ENCODE data around the gene SLC25A45. TPM values are rescaled to one million over a fixed set of nuclear protein-coding genes. Genes with fewer than 3 reads are reported as not detected.

SLC25A45 gene
- total RNA-seq, 1 experiment from 2014 or later, result 3.9 TPM

DNA sequence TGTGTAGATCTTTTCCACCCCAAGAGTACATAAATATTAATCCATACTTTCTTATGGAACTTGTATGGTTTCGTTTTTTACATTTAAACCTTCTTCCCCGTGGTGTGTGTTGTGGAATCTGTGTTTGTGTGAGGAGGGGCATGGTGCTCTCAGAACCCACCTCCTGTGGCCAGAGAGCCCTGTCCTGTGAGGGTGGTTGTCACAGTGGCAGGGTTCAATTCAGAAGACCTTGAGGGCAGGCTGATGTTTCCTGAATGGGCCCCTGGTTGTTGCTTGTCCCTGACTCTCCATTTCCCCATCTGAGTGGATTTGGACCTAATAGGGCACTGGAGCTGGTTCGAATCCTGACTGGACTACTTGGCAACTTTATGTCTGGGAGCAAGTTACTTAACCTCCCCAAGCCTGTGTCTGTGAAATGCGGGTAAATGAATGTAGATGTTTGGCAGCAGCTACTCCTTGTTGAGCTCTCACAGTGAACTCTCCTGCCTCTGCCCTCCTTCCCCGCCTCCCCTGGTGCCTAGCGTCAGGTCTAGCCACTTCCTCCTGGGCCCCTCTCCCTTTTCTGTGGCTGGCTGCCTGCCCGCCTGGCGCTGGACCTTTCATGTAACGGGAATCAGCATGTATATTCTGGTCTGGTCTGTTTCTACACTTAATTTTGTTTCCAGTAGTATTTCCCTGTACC is 47.4 kb upstream of the SLC25A45 start:
- POLR2A ChIA-PET, result interaction anchor here (0.7 to 21.4 kb wide), 11 partner anchors 6 to 68 kb away, joined by 3 to 2994 read pairs (median 5); partner anchors contain the start of genes FRMD8, MALAT1, NEAT1 and SLC25A45
- H3K4me1 Mint-ChIP-seq (ENCODE audit: insufficient read depth, unreplicated experiment), result peaks cover 49% of the 10 kb centered on the region
- TF ChIP-seq, protein P1, sequence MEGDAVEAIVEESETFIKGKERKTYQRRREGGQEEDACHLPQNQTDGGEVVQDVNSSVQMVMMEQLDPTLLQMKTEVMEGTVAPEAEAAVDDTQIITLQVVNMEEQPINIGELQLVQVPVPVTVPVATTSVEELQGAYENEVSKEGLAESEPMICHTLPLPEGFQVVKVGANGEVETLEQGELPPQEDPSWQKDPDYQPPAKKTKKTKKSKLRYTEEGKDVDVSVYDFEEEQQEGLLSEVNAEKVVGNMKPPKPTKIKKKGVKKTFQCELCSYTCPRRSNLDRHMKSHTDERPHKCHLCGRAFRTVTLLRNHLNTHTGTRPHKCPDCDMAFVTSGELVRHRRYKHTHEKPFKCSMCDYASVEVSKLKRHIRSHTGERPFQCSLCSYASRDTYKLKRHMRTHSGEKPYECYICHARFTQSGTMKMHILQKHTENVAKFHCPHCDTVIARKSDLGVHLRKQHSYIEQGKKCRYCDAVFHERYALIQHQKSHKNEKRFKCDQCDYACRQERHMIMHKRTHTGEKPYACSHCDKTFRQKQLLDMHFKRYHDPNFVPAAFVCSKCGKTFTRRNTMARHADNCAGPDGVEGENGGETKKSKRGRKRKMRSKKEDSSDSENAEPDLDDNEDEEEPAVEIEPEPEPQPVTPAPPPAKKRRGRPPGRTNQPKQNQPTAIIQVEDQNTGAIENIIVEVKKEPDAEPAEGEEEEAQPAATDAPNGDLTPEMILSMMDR (IDR thresholded peaks at IDR 0.05; ENCODE audit: unreplicated experiment), result no peak
- intact Hi-C loops (cut with micrococcal nuclease), result loop anchor here (2.0 kb wide), 1 partner anchor 13 kb away; no protein-coding TSS in a partner anchor
- peak; percentile 83 for DNase-seq (ENCODE audit: unreplicated experiment)
- H3K9me3 Mint-ChIP-seq (ENCODE audit: unreplicated experiment), result no peaks in the 10 kb centered on the region
- CTCF ChIA-PET, result interaction anchor here (1.2 to 1.5 kb wide), 2 partner anchors 14 to 69 kb away, joined by 3 to 6 read pairs; partner anchors contain the start of gene MALAT1
- no peaks in the 10 kb centered on the region for H3K27me3 Mint-ChIP-seq (ENCODE audit: insufficient read depth, unreplicated experiment)
- BruUV-seq (replicated peaks), result no TSS peak
- H3K27ac Mint-ChIP-seq (ENCODE audit: low read depth, unreplicated experiment), result peak overlapping the region; percentile 62
- peak overlapping the region; percentile 98 for H3K4me3 Mint-ChIP-seq (ENCODE audit: unreplicated experiment)
- peaks cover 100% of the 10 kb centered on the region for H3K36me3 Mint-ChIP-seq (ENCODE audit: insufficient read depth, unreplicated experiment)

DNA sequence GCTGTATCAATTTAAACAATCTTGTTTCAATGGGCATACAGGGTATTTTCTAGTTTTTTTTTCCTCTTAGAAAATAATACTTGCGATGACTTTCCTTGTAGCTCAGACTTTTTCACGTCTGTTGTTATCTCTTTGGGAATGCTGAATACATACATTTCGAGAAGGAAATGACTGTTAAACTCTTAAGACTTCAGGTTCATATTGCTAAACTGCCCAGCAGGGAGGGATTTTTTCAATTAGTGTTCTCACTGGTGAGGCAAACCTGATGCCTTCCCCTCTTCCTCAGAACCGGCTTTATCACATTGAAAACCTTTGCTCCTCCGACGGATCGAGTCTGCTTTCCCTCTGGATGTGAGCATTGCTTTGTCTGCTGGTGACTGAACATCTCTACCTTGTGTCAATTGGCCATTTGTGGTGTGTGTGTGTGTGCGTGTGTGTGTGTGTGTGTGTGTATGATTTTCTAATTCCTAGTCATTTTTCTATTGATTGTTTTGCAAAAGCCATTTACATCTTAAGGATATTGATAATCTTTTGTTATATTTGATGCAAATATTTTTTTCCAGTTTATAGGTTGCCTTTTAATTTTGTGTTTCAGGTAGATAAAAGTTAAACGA is 46.7 kb upstream of the SLC25A45 start:
- Mint-ChIP-seq H3K4me3 (ENCODE audit: unreplicated experiment) (peak overlapping the region; percentile 98), H3K9me3 (ENCODE audit: unreplicated experiment) (no peaks in the 10 kb centered on the region), H3K4me1 (ENCODE audit: insufficient read depth, unreplicated experiment) (peaks cover 44% of the 10 kb centered on the region), H3K36me3 (ENCODE audit: insufficient read depth, unreplicated experiment) (peaks cover 100% of the 10 kb centered on the region), H3K27ac (ENCODE audit: low read depth, unreplicated experiment) (peak overlapping the region; percentile 62), H3K27me3 (ENCODE audit: insufficient read depth, unreplicated experiment) (no peaks in the 10 kb centered on the region)
- BruUV-seq (replicated peaks), result no TSS peak
- intact Hi-C loops (cut with micrococcal nuclease), result no loop called here
- TF ChIP-seq, protein P1 (IDR thresholded peaks at IDR 0.05; ENCODE audit: unreplicated experiment), result no peak
- POLR2A ChIA-PET, result interaction anchor here (1.0 to 21.4 kb wide), 8 partner anchors 7 to 186 kb away, joined by 3 to 2994 read pairs (median 127); partner anchors contain the start of genes MALAT1, NEAT1, PCNX3 and SLC25A45
- peak; percentile 77 for DNase-seq (ENCODE audit: unreplicated experiment)
- CTCF ChIA-PET, result interaction anchor here (0.6 kb wide), 1 partner anchor 456 kb away, joined by 4 read pairs; no protein-coding TSS in a partner anchor

DNA sequence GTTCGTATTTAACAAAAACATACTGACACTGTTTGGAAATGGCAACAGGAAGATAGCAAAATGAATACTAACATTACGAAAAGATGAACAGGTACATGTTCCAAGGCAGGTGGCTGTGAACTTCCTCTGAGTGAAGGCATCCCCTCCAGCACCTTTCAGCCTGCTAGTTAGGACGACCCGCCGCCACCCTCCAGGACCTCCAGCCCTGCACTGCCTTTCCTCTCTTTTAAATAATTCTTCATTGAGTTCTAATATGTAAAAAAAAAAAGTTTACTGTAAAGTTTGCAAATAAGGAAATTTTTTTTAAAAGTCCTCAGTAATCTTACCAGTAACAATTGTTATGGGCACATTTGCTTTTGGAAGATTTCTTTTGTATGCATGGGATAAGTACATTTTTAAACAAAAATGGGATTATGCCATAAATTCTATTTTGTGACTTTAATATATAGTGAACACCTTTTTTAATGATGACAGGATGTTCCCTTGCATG is 46.2 kb upstream of the SLC25A45 start:
- no TSS peak for BruUV-seq (replicated peaks)
- Mint-ChIP-seq H3K4me1 (ENCODE audit: insufficient read depth, unreplicated experiment) (peaks cover 44% of the 10 kb centered on the region), H3K27ac (ENCODE audit: low read depth, unreplicated experiment) (peak overlapping the region; percentile 99), H3K36me3 (ENCODE audit: insufficient read depth, unreplicated experiment) (peaks cover 100% of the 10 kb centered on the region), H3K4me3 (ENCODE audit: unreplicated experiment) (peak overlapping the region; percentile 98), H3K9me3 (ENCODE audit: unreplicated experiment) (no peaks in the 10 kb centered on the region), H3K27me3 (ENCODE audit: insufficient read depth, unreplicated experiment) (no peaks in the 10 kb centered on the region)
- POLR2A ChIA-PET, result interaction anchor here (1.0 to 21.4 kb wide), 9 partner anchors 7 to 187 kb away, joined by 3 to 2994 read pairs (median 17); partner anchors contain the start of genes MALAT1, NEAT1, PCNX3 and SLC25A45
- intact Hi-C loops (cut with micrococcal nuclease), result no loop called here
- no peak for DNase-seq (ENCODE audit: unreplicated experiment)
- CTCF ChIA-PET, result interaction anchor here (0.6 kb wide), 1 partner anchor 457 kb away, joined by 4 read pairs; no protein-coding TSS in a partner anchor
- TF ChIP-seq, protein P1 (IDR thresholded peaks at IDR 0.05; ENCODE audit: unreplicated experiment), result no peak
